Measurements from ENCODE around the gene GRID2IP. TPM values are rescaled to one million over a fixed set of nuclear protein-coding genes. Genes with fewer than 3 reads are reported as not detected.
"Not testable (repeated sequence)": the region's sequence is repeated elsewhere in the genome, so short reads cannot be mapped to it uniquely, and the experiment has no call there.

GRID2IP gene
- total and polyA plus RNA-seq, 8 donors: 0.47 to 1.00 (median 0.66) TPM

- Histone ChIP-seq H3K9me3 (no peaks in the 10 kb centered on the region), H3K36me3 (peaks cover 0 to 8% (median 5%) of the 10 kb centered on the region in 3 donors), H3K4me3 (no peak overlapping the region), H3K27ac (no peak overlapping the region), H3K27me3 (no peaks in the 10 kb centered on the region), H3K4me1 (peaks cover 7 to 28% (median 13%) of the 10 kb centered on the region in 3 donors)
- no peak for DNase-seq
- intact Hi-C loops (cut with DNase I): no loop called here
- 35 to 40% methylated on average over 7 of the region's 7 CpGs for WGBS, 2 donors
- no peak for TF ChIP-seq CTCF (IDR thresholded peaks at IDR 0.05)
- ATAC-seq: peak in 3 of 4 donors; percentile 12 to 50 (median 27)
- no peak for FAIRE-seq
These were observed 74.5 kb downstream of the GRID2IP start for GRCh38 chr7:6476596-6477317.

DNA sequence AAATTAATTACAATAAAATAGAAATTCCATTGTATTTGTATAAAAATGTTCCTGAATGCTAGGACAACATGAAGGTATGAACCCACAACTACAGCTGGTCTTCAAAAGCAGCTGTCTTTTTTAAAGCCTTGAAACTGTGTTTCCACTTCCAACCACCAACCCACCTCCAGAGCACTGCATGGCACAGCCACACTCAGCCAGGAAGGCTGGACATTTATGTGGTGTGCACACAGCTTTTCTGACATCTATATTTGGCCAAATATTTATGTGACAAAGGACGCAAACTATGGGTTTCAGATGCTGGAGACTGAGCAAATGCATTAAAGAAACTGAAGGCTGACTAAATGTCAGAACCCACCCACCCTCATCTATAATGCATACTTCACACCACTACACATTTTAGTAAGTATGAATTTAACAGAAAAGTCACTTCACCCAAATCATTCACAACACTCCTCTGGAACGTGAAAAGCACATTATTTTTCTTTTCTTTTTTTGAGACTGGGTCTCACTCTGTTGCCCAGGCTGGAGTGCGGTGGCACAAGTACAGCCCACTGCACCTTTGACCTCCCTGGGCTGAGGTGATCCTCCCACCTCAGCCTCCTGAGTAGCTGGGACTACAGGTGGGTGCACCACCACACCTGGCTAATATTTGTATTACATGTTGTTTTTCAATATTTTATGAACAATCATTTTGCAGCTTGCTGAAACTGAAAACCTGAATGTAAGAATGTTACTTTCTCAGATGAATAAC lies 75.7 kb downstream of the GRID2IP start:
- no peak overlapping the region for H3K27ac ChIP-seq
- H3K27me3 ChIP-seq: no peaks in the 10 kb centered on the region
- intact Hi-C loops (cut with DNase I): no loop called here
- WGBS, 2 donors: 70 to 78% methylated on average over 3 of the region's 3 CpGs
- H3K4me3 ChIP-seq: no peak overlapping the region
- H3K4me1 ChIP-seq: peaks cover 0 to 28% (median 13%) of the 10 kb centered on the region in 3 donors
- no peaks in the 10 kb centered on the region for H3K9me3 ChIP-seq
- peaks cover 0 to 8% (median 5%) of the 10 kb centered on the region in 3 donors for H3K36me3 ChIP-seq
- peak in 1 of 4 donors; percentile 30 for ATAC-seq
- no peak for TF ChIP-seq CTCF (IDR thresholded peaks at IDR 0.05)
- no peak for FAIRE-seq
- no peak for DNase-seq

- H3K36me3 ChIP-seq: peaks cover 4 to 78% (median 34%) of the 10 kb centered on the region in 3 donors
- no peak overlapping the region for H3K27ac ChIP-seq
- H3K4me1 ChIP-seq: peaks cover 0 to 5% (median 2%) of the 10 kb centered on the region in 3 donors
- no peak overlapping the region for H3K4me3 ChIP-seq
- intact Hi-C loops (cut with DNase I): no loop called here
- FAIRE-seq (no peak), DNase-seq (no peak), ATAC-seq (no peak)
- WGBS, 2 donors: 96% methylated on average over 8 of the region's 8 CpGs
- no peaks in the 10 kb centered on the region for H3K9me3 ChIP-seq
- H3K27me3 ChIP-seq: no peaks in the 10 kb centered on the region
- TF ChIP-seq CTCF (IDR thresholded peaks at IDR 0.05): no peak
These were observed 85.4 kb downstream of the GRID2IP start for GRCh38 chr7:6465862-6466261.

DNA sequence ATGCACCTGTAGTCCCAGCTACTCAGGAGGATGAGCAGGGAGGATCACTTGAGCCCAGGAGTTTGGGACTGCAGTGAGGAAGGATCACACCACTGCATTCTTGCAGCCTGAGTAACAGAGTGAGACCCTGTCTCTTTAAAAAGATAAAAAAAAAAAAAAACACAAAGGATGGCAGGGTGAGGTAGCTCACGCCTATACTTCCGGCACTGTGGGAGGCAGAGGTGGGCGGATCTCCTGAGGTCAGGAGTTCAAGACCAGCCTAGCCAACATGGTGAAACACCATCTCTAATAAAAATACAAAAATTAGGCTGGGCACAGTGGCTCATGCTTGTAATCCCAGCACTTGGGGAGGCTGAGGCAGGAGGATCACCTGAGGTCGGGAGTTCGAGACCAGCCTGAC lies 87.7 kb downstream of the GRID2IP start:
- H3K27ac ChIP-seq; H3K4me3 ChIP-seq; ATAC-seq; FAIRE-seq; H3K27me3 ChIP-seq; intact Hi-C loops (cut with DNase I); DNase-seq; H3K9me3 ChIP-seq: not testable (repeated sequence)
- peaks cover 0 to 11% (median 7%) of the 10 kb centered on the region in 3 donors for H3K4me1 ChIP-seq
- WGBS, 2 donors: 79 to 80% methylated on average over 5 of the region's 5 CpGs
- peaks cover 4 to 60% (median 23%) of the 10 kb centered on the region in 3 donors for H3K36me3 ChIP-seq

DNA sequence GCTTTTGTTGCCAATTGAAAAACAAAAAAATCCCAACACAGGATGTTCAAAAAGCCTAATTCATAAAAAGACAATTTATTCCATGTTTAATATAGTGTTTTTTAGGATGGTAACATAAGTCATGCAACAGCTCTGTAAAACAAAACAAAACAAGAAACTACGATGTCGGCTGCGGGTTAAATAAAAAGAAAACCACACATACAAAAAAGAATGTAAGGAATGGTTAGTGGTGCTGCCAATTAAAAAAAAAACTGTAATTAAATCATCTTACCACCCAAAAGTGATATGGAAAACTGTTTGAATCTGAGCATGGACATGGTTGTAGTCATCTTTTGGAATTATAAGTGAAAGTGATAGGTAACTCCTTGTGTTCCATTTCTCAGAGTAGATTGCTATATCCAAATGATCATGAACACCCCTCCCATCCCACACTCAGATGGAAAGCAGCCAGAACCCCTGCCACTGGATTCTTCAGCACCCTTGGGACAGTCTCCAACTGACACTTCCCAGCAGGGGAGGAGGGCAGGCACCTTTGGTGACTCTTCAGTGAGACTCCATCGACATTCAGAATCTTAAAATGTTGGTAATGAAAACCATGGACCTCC lies 89.2 kb downstream of the GRID2IP start:
- Histone ChIP-seq H3K36me3 (peaks cover 4 to 45% (median 23%) of the 10 kb centered on the region in 3 donors), H3K9me3 (no peaks in the 10 kb centered on the region), H3K27me3 (no peaks in the 10 kb centered on the region), H3K4me1 (peaks cover 0 to 11% (median 7%) of the 10 kb centered on the region in 3 donors), H3K4me3 (no peak overlapping the region), H3K27ac (no peak overlapping the region)
- intact Hi-C loops (cut with DNase I): no loop called here
- 90 to 91% methylated on average over 4 of the region's 4 CpGs for WGBS, 2 donors
- no peak for ATAC-seq
- peak in 1 of 6 donors; percentile 15 for DNase-seq
- TF ChIP-seq CTCF (IDR thresholded peaks at IDR 0.05): no peak
- FAIRE-seq: no peak

All from pancreas (tissue), 10 donors.